Activated CD8-positive, alpha-beta T cell treated with anti-CD3 and anti-CD28 coated beads for 36 hours (primary cell): ENCODE results near the gene UBE2Q2. TPM values are rescaled to one million over a fixed set of nuclear protein-coding genes. Genes with fewer than 3 reads are reported as not detected.

Experiments used
- ATAC-seq: fragments of 200-7000 bp; cut with Tn5 transposase; one replicate; pipeline ENCODE4 v1.10.0; 2021; ENCODE audit warnings: mild to moderate bottlenecking, moderate library complexity
- CTCF ChIA-PET: fragments of 350-600 bp; sonication (Branson Sonifier 250); formaldehyde crosslinking; loops from one replicate; lab custom pipeline; 2021; ENCODE audit warnings: antibody characterized with exemption; lab: Charles Lee
- POLR2A ChIA-PET: fragments of 350-600 bp; sonication (Branson Sonifier 250); formaldehyde crosslinking; loops from one replicate; lab custom pipeline; 2021; ENCODE audit warnings: antibody characterized with exemption; lab: Charles Lee
- DNase-seq: peaks from one replicate; pipeline ENCODE4 v3.0.0-alpha.2; 2020
- H3K27ac Mint-ChIP-seq: one replicate; pipeline ENCODE4 v1.8.0; 2021; ENCODE audit warnings: mild to moderate bottlenecking, mixed read lengths
- H3K27me3 Mint-ChIP-seq: one replicate; pipeline ENCODE4 v1.8.0; 2021; ENCODE audit warnings: mixed read lengths
- H3K36me3 Mint-ChIP-seq: one replicate; pipeline ENCODE4 v1.8.0; 2021; ENCODE audit warnings: low read depth, mixed read lengths
- H3K4me1 Mint-ChIP-seq: one replicate; pipeline ENCODE4 v1.8.0; 2021; ENCODE audit warnings: low read depth, mixed read lengths
- H3K4me3 Mint-ChIP-seq: one replicate; pipeline ENCODE4 v1.8.0; 2021; ENCODE audit warnings: mild to moderate bottlenecking, moderate library complexity, mixed read lengths
- H3K9me3 Mint-ChIP-seq: one replicate; pipeline ENCODE4 v1.8.0; 2021; ENCODE audit warnings: mixed read lengths
- CTCF ChIP-seq: fragments of 200-600 bp; IDR thresholded peaks from one replicate; pipeline ENCODE4 v1.8.0; 2022; ENCODE audit warnings: antibody characterized with exemption, mild to moderate bottlenecking
- intact Hi-C: fragments of 100-400 bp; cut with micrococcal nuclease; formaldehyde crosslinking; loops from one replicate; pipeline ENCODE4 v1.10.0; 2022
- total RNA-seq, 2 experiments: library from RNA; stranded (reverse); gene quantifications; one replicate each; pipeline ENCODE4 v1.2.3, GENCODE V29; 2021

The UBE2Q2 gene
- total RNA-seq, 2 experiments from 2014 or later: 19.4 to 20.0 TPM

GRCh38 chr15:75823860-75824613 lies 19.2 kb upstream of the UBE2Q2 start:
- Mint-ChIP-seq H3K27me3 (no peaks in the 10 kb centered on the region), H3K36me3 (no peaks in the 10 kb centered on the region), H3K4me3 (no peak overlapping the region), H3K9me3 (no peaks in the 10 kb centered on the region), H3K27ac (no peak overlapping the region), H3K4me1 (no peaks in the 10 kb centered on the region)
- no peak for TF ChIP-seq CTCF
- intact Hi-C loops: no loop called here
- ATAC-seq (no peak), DNase-seq (no peak)
- ChIA-PET CTCF (interaction anchor here (0.7 kb wide), 1 partner anchor 91 kb away, joined by 4 read pairs; no protein-coding TSS in a partner anchor), POLR2A (no interaction called here)

GRCh38 chr15:75827691-75828090 lies 15.6 kb upstream of the UBE2Q2 start:
- ATAC-seq: no peak
- no peaks in the 10 kb centered on the region for H3K9me3 Mint-ChIP-seq
- no peaks in the 10 kb centered on the region for H3K27me3 Mint-ChIP-seq

GRCh38 chr15:75828429-75828828 lies 14.8 kb upstream of the UBE2Q2 start:
- H3K36me3 Mint-ChIP-seq: no peaks in the 10 kb centered on the region
- H3K27ac Mint-ChIP-seq: no peak overlapping the region
- H3K9me3 Mint-ChIP-seq: no peaks in the 10 kb centered on the region
- no peak for TF ChIP-seq CTCF
- intact Hi-C loops: no loop called here
- DNase-seq (no peak), ATAC-seq (no peak)
- peaks cover 4% of the 10 kb centered on the region for H3K4me1 Mint-ChIP-seq
- no peak overlapping the region for H3K4me3 Mint-ChIP-seq
- ChIA-PET CTCF (interaction anchor here (1.3 kb wide), 1 partner anchor 13 kb away, joined by 3 read pairs; no protein-coding TSS in a partner anchor), POLR2A (no interaction called here)
- no peaks in the 10 kb centered on the region for H3K27me3 Mint-ChIP-seq

More at GRCh38 chr15:75827691-75828090, 15.6 kb upstream of the UBE2Q2 start:
- Mint-ChIP-seq H3K36me3 (no peaks in the 10 kb centered on the region), H3K4me1 (peaks cover 4% of the 10 kb centered on the region), H3K27ac (no peak overlapping the region), H3K4me3 (no peak overlapping the region)
- intact Hi-C loops: no loop called here
- ChIA-PET CTCF (interaction anchor here (1.3 to 2.1 kb wide), 2 partner anchors 13 to 26 kb away, joined by 3 to 6 read pairs; no protein-coding TSS in a partner anchor), POLR2A (interaction anchor here (1.4 kb wide), 1 partner anchor 16 kb away, joined by 3 read pairs; the partner anchor contains the start of gene UBE2Q2)
- no peak for DNase-seq
- TF ChIP-seq CTCF: no peak

- POLR2A ChIA-PET: interaction anchor here (1.6 kb wide), 1 partner anchor 12 kb away, joined by 4 read pairs; the partner anchor contains the start of gene UBE2Q2
- H3K4me3 Mint-ChIP-seq: no peak overlapping the region
- no peaks in the 10 kb centered on the region for H3K36me3 Mint-ChIP-seq
These were observed 12.1 kb upstream of the UBE2Q2 start for GRCh38 chr15:75830910-75831805.

More at GRCh38 chr15:75830910-75831805, 12.1 kb upstream of the UBE2Q2 start:
- no peak for TF ChIP-seq CTCF
- ATAC-seq: no peak
- Mint-ChIP-seq H3K4me1 (peaks cover 4% of the 10 kb centered on the region), H3K9me3 (no peaks in the 10 kb centered on the region), H3K27ac (no peak overlapping the region), H3K27me3 (no peaks in the 10 kb centered on the region)
- intact Hi-C loops: no loop called here
- no peak for DNase-seq
- CTCF ChIA-PET: interaction anchor here (0.6 kb wide), 1 partner anchor 29 kb away, joined by 3 read pairs; no protein-coding TSS in a partner anchor
